Left renal cortex interstitium (tissue), 4 donors: ENCODE data around the gene CTNNA3. TPM values are rescaled to one million over a fixed set of nuclear protein-coding genes. Genes with fewer than 3 reads are reported as not detected.

Source experiments
- DNase-seq, 4 donors: peaks; one replicate each; pipeline ENCODE4 v3.0.0-alpha.2; 2013; ENCODE audit warnings: low read depth in 4 of 4, low spot score in 2 of 4, missing footprints in 1 of 4
- polyA plus RNA-seq, 4 donors: library from polyadenylated mRNA; unstranded; fragments of 120-200 nt; gene quantifications; one replicate each; pipeline ENCODE4 v1.2.1, GENCODE V29; 2013; ENCODE audit not compliant: insufficient read length in 4 of 4

CTNNA3 gene
- polyA plus RNA-seq, 4 donors: 2.5 to 4.2 (median 2.6) TPM

DNA sequence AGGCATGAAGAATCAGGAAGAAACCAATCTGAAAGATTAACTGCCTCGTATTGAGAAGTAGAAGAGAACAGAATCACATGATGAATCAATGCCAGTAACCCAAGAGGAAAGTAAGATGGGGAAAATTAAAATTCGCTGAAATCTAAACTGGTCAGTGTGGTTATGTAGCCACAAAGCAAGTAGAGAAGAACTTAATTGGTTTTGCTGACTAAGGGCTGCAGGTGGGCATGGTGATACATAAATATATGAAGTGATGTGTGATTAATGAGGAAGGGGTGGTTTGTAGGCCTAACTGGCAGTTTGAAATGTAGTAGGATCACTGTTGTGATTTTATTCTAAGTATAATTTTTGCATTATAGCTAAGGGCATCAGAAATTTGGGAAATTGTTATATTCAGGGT is 853.6 kb downstream of the CTNNA3 start:
- DNase-seq: no peak

DNA sequence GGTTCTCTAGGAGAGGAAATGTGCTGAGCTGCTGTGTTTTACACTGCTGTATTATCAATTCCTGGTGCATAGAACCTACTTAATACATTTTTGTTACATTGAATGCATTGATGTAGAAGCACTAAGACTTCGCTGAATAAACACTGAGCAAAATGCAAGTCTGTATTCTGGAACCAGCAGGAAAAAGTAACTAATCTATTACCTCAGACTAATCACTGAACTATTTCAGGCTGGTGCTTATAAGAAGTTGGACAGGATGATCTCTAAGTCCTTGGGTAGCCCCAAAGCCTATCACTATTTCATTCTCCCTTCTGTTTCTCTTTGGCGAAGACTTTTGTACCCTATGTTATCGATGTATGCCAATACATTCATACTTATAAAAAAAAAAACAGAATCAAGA is 857.3 kb downstream of the CTNNA3 start:
- no peak for DNase-seq

- no peak for DNase-seq
These were observed 858.0 kb downstream of the CTNNA3 start for GRCh38 chr10:66837990-66838389.

GRCh38 chr10:66837335-66837734 is 858.7 kb downstream of the CTNNA3 start:
- DNase-seq: no peak

- DNase-seq: no peak
These were observed 859.2 kb downstream of the CTNNA3 start for GRCh38 chr10:66836771-66837170.

DNA sequence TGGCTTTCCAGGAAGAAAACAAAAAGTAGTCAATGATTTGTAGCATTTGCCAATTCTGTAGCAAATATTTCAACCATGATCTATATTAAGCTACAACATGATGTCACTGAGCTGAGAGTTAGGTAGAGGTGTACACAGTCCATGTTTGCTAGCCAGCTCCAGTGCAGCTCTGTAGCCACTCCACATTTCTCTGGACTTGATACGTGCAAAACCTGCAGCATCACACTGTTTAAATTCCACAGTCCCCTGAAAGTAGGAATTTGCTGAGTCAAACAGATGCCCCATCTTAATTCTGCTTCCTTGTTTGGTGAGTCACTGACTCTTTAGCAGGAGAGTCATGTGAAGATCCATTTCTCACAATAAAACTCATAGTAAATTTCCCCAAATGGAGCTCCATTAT is 859.9 kb downstream of the CTNNA3 start:
- DNase-seq: no peak

DNA sequence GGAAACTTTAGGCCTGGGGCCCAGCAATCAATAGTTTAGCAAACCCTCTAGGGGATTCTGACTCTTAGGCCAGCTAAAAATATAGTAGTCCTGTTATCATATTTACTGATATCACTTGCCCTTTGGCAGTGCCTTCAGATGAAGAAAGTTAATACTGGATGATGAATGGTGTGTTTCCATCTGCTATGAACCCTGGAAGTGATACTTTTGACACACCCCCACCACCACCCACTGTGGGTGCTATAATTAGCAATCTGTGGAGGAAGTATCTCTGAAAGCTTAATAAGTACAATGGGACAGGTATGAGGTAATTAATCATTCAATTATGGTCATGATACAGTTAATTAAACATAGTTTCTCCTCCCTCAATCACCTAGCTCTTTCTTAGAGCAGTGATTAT is 860.6 kb downstream of the CTNNA3 start:
- no peak for DNase-seq

DNA sequence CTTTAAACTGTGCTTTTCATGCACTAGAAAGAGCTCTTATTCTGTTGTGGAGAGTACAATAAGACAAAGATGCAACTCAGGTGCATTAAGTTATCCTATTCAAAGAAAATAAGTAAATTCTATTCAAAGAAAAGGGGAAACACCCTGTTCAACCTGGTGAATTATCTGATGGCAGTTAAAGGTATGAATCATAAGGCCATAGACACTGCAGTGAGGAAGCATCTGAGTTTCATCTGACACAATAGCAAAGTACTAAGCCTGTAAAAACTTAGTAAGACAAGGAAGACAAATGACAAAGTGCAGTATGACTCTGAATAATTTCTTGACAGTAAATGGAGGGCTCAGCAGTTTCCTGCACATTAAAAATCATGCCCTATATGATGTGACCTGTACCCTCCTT is 861.2 kb downstream of the CTNNA3 start:
- DNase-seq: no peak

- DNase-seq: no peak
These were observed 862.1 kb downstream of the CTNNA3 start for GRCh38 chr10:66833861-66834260.

GRCh38 chr10:66832781-66833422 is 863.1 kb downstream of the CTNNA3 start:
- no peak for DNase-seq

DNA sequence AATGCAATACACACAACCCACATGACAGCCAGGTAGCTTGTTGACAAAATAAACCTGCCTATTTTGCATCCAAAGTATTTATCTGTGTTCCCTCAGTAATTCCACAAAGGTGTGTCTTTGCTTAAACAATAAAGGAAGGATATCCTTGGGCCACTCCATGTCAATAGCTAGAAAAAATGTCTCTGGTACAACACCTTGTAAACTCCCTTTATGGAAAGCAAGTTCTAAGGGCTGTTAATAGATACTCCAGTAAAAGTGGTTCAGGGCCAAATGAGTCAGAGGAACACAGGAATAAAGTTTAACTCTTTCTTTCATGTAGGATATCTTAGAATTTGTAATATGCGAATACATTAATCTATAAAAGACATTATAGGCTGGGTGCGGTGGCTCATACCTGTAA is 867.0 kb downstream of the CTNNA3 start:
- no peak for DNase-seq

GRCh38 chr10:66827353-66827752 is 868.6 kb downstream of the CTNNA3 start:
- no peak for DNase-seq

DNA sequence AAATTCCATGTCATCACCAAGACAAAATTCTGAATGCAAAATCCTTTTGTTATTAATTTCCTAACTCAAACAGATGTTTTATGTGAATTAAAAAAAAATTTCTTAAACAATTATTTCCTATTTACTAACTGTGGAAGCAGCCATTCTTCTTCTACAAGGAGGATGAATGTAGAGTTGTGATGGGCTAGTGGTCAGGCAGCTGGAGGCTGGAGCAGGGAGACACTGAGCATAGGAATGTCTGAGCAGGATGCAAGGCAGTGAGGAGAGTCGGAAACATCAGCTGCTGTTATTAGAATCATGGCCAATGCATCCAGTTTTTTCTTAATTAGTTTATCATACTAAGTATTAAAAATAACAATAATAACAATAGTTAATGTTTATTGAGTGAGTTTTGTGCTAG is 872.7 kb downstream of the CTNNA3 start:
- DNase-seq: no peak

DNA sequence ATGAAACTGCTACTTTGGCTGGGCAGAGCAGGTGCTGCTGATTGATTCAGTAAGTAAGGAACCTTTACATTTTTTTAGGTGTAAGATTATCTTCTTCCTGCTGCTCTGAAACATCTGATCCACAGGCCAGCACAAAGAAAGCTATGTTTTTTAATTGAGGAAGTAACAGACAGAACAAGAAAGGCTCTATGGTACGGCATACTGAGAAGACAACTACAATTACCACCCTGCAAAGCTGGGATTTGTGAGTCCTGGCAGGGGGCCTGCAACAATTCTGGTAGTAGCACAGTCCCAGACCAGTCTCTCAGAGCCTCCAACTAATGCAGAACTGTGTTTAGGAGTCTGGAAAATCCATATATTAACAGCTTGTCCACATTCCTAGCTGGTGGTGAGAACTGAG is 873.2 kb downstream of the CTNNA3 start:
- DNase-seq: no peak

- no peak for DNase-seq
These were observed 876.3 kb downstream of the CTNNA3 start for GRCh38 chr10:66819691-66820090.

- DNase-seq: no peak
These were observed 882.9 kb downstream of the CTNNA3 start for GRCh38 chr10:66813122-66813521.

- DNase-seq: no peak
These were observed 884.8 kb downstream of the CTNNA3 start for GRCh38 chr10:66811211-66811610.

DNA sequence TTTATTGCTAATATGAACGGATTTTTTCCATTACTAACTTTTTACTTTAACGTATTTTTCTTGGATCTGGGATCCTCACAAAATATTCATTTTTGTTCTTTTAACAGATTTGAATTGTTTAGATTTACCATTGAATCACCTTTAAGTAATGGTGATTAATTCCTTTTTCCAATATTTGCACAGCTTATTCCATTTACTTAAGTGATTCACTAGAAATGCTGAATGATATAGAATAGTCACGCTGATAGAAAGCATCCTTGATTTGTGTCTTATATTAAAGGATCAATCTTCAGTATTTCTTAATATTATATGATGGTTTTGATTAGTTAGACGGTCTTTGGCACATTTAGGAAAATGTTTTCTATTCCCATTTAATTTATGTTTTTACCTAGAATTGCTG is 886.6 kb downstream of the CTNNA3 start:
- no peak for DNase-seq

GRCh38 chr10:66805612-66806011 is 890.4 kb downstream of the CTNNA3 start:
- no peak for DNase-seq

DNA sequence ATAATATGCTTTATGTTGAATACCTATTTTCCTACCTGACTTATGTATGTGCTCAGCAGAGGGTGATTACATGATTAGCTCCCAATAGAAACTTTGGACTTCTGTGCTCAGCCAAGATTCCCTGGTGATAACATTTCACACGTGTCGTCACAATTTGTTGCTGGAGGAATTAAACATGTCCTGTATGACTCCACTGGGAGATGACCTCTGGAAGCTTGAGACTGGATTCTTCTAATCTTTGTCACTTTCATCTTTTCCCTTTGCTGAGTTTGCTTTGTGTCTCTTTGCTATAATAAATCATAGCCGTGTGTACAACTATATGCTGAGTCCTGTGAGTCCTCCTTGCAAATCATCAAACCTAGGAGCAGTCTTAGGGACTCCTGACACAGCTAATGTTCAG is 891.0 kb downstream of the CTNNA3 start:
- DNase-seq: no peak

GRCh38 chr10:66803174-66803573 is 892.8 kb downstream of the CTNNA3 start:
- DNase-seq: no peak

GRCh38 chr10:66799474-66799873 is 896.5 kb downstream of the CTNNA3 start:
- DNase-seq: no peak

DNA sequence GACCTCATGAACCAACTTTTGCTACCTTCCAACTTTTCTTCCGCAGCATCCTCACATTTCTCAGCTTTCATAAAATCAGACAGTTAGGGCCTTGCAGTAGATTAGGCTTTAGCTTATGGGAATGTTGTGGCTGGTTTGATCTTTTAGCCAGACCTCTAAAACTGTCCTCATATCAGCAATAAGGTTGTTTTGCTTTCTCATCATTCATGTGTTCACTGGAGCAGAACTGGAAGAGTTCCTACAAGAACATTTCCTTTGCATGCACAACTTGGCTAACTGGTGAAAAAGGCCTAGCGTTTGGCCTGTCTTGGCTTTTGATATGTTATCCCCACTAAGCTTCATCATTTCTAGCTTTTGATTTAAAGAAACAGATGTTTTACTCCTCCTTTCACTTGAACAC is 900.1 kb downstream of the CTNNA3 start:
- DNase-seq: no peak
